ENCODE data around the gene TCP11X2.
"Not testable (repeated sequence)": the region's sequence is repeated elsewhere in the genome, so short reads cannot be mapped to it uniquely, and the experiment has no call there.

Gene TCP11X2

GRCh38 chrX:102458615-102459014 is 13.0 kb downstream of the TCP11X2 start:
- not testable (repeated sequence) for H3K4me1 ChIP-seq (ENCODE audit: control insufficient read depth in 1 of 2, insufficient read depth in 1 of 2, low read depth in 1 of 2, low read length in 1 of 2); H3K27me3 ChIP-seq; H3K27ac ChIP-seq; H3K4me3 ChIP-seq (ENCODE audit: low read depth in 1 of 2, low read length in 1 of 2); H3K36me3 ChIP-seq; H3K9me3 ChIP-seq

- not testable (repeated sequence) for H3K4me1 ChIP-seq (ENCODE audit: control insufficient read depth in 1 of 2, insufficient read depth in 1 of 2, low read depth in 1 of 2, low read length in 1 of 2); H3K9me3 ChIP-seq; H3K27ac ChIP-seq; H3K36me3 ChIP-seq; H3K27me3 ChIP-seq; H3K4me3 ChIP-seq (ENCODE audit: low read depth in 1 of 2, low read length in 1 of 2)
Observed at GRCh38 chrX:102439908-102440307, 31.7 kb downstream of the TCP11X2 start, which contains the start of gene NXF2B. Gene NXF2B, minus strand, starts transcription at chrX:102440008. Its CDS starts 59,972 bp downstream, at chrX:102380036.

GRCh38 chrX:102414493-102414892 is 57.1 kb downstream of the TCP11X2 start:
- H3K4me1 ChIP-seq (ENCODE audit: control insufficient read depth in 1 of 2, insufficient read depth in 1 of 2, low read depth in 1 of 2, low read length in 1 of 2); H3K27me3 ChIP-seq; H3K36me3 ChIP-seq; H3K4me3 ChIP-seq (ENCODE audit: low read depth in 1 of 2, low read length in 1 of 2); H3K27ac ChIP-seq; H3K9me3 ChIP-seq: not testable (repeated sequence)

All from neutrophil (primary cell).